Suprapubic skin (tissue), 3 donors: ENCODE data around the gene SIRPA.

Experiments
- CTCF ChIP-seq, 2 donors: fragments of 200-600 bp in 1 of 2; fragments of 450-650 bp in 1 of 2; sonication (generic) in 1 of 2; IDR thresholded peaks; one replicate each; pipeline ENCODE4 v1.5.1; 2016 to 2019; ENCODE audit warnings: antibody characterized with exemption in 2 of 2, mild to moderate bottlenecking in 1 of 2, moderate library complexity in 1 of 2
- POLR2AphosphoS5 ChIP-seq, 3 donors: sonication (generic); formaldehyde crosslinking; IDR thresholded peaks; one replicate each; pipeline ENCODE4 v1.6.1; 2017; ENCODE audit warnings: antibody characterized with exemption in 3 of 3

- TF ChIP-seq CTCF (IDR thresholded peaks at IDR 0.05) (no peak), POLR2AphosphoS5 (IDR thresholded peaks at IDR 0.05) (no peak)
Measured at GRCh38 chr20:1874450-1875182, 20.6 kb upstream of the SIRPA start.
